GM23338 (cell line): ENCODE data around the gene OAS2. TPM values are rescaled to one million over a fixed set of nuclear protein-coding genes. Genes with fewer than 3 reads are reported as not detected.
A peak's percentile ranks its signal among the peaks of the same experiment; 100 is the strongest.

ENCODE experiments used
- ATAC-seq: fragments of 200-7000 bp; cut with Tn5 transposase; 3 replicates; pipeline ENCODE4 v1.9.1; 2020
- DNase-seq: peaks from one replicate; pipeline ENCODE4 v3.0.0-alpha.2; 2015; ENCODE audit warnings: low spot score
- H2AFZ ChIP-seq: fragments of 200-600 bp; sonication (generic); 2 replicates; pipeline ENCODE4 v1.8.0; 2016; ENCODE audit warnings: antibody characterized with exemption, mild to moderate bottlenecking, moderate library complexity
- H3F3A ChIP-seq: fragments of 200-600 bp; sonication (generic); replicated peaks from 2 replicates; pipeline ENCODE4 v1.8.0; 2017; ENCODE audit warnings: antibody characterized with exemption, mixed run types, low read depth
- H3K27ac ChIP-seq: fragments of 200-600 bp; sonication (generic); 2 replicates; pipeline ENCODE4 v1.6.1; 2016; ENCODE audit warnings: low read depth
- H3K27me3 ChIP-seq: fragments of 200-600 bp; sonication (generic); 2 replicates; pipeline ENCODE4 v1.8.0; 2016; ENCODE audit warnings: mild to moderate bottlenecking, mixed run types, moderate library complexity; ENCODE audit not compliant: insufficient read depth
- H3K36me3 ChIP-seq: fragments of 200-600 bp; sonication (generic); 2 replicates; pipeline ENCODE4 v1.8.0; 2016; ENCODE audit warnings: mild to moderate bottlenecking; ENCODE audit not compliant: insufficient read depth
- H3K4me1 ChIP-seq: fragments of 200-600 bp; sonication (generic); 2 replicates; pipeline ENCODE4 v1.8.0; 2016; ENCODE audit warnings: mild to moderate bottlenecking, moderate library complexity; ENCODE audit not compliant: insufficient read depth
- H3K4me2 ChIP-seq: fragments of 200-600 bp; sonication (generic); 2 replicates; pipeline ENCODE4 v1.7.1; 2017; ENCODE audit warnings: mixed run types
- H3K4me3 ChIP-seq: fragments of 200-600 bp; sonication (generic); 2 replicates; pipeline ENCODE4 v1.6.1; 2016; ENCODE audit warnings: mixed run types
- H3K79me2 ChIP-seq: fragments of 200-600 bp; sonication (generic); replicated peaks from 2 replicates; pipeline ENCODE4 v1.8.0; 2017; ENCODE audit warnings: mild to moderate bottlenecking; ENCODE audit not compliant: insufficient read depth
- H3K9me2 ChIP-seq: fragments of 200-600 bp; sonication (generic); 2 replicates; pipeline ENCODE4 v1.8.0; 2017; ENCODE audit not compliant: insufficient read depth
- H4K20me1 ChIP-seq: fragments of 200-600 bp; sonication (generic); replicated peaks from 2 replicates; pipeline ENCODE4 v1.8.0; 2017; ENCODE audit warnings: mild to moderate bottlenecking; ENCODE audit not compliant: insufficient read depth
- H3K27ac Mint-ChIP-seq: 2 replicates; pipeline ENCODE4 v1.8.0; 2020; ENCODE audit warnings: inconsistent platforms, mild to moderate bottlenecking, moderate library complexity, mixed read lengths
- H3K27me3 Mint-ChIP-seq: 3 replicates; pipeline ENCODE4 v1.8.0; 2022; ENCODE audit warnings: low read depth, mild to moderate bottlenecking, moderate library complexity, mixed read lengths, inconsistent platforms; ENCODE audit not compliant: insufficient read depth, poor library complexity
- H3K36me3 Mint-ChIP-seq: 3 replicates; pipeline ENCODE4 v1.8.0; 2021; ENCODE audit warnings: low read depth, mild to moderate bottlenecking, inconsistent platforms, moderate library complexity, mixed read lengths
- H3K4me1 Mint-ChIP-seq: 3 replicates; pipeline ENCODE4 v1.8.0; 2020; ENCODE audit warnings: mild to moderate bottlenecking, inconsistent platforms, mixed read lengths
- H3K4me3 Mint-ChIP-seq: 3 replicates; pipeline ENCODE4 v1.8.0; 2021; ENCODE audit warnings: moderate library complexity, mild to moderate bottlenecking, inconsistent platforms, mixed read lengths
- H3K9me3 Mint-ChIP-seq: 3 replicates; pipeline ENCODE4 v1.8.0; 2020; ENCODE audit warnings: moderate library complexity, mild to moderate bottlenecking, inconsistent platforms, mixed read lengths
- CREB1 ChIP-seq: fragments of 250-450 bp; sonication (Bioruptor Pico); IDR thresholded peaks from 2 replicates; pipeline ENCODE4 v1.5.0; 2020; ENCODE audit warnings: low read depth, mild to moderate bottlenecking, moderate library complexity
- EZH2 ChIP-seq: fragments of 200-600 bp; sonication (generic); IDR thresholded peaks from one replicate; pipeline ENCODE4 v1.8.0; 2017; ENCODE audit warnings: antibody characterized with exemption, mild to moderate bottlenecking, low read depth; ENCODE audit not compliant: unreplicated experiment
- EZH2phosphoT487 ChIP-seq: fragments of 200-600 bp; sonication (generic); IDR thresholded peaks from one replicate; pipeline ENCODE4 v1.8.1; 2018; ENCODE audit warnings: antibody characterized with exemption; ENCODE audit not compliant: unreplicated experiment
- JUNB ChIP-seq: IDR thresholded peaks from one replicate; pipeline ENCODE4 v1.6.1; 2016; ENCODE audit warnings: antibody characterized with exemption; ENCODE audit not compliant: unreplicated experiment
- NANOG ChIP-seq: IDR thresholded peaks from 2 replicates; pipeline ENCODE4 v1.6.1; 2016; ENCODE audit warnings: antibody characterized with exemption, borderline replicate concordance
- POLR2AphosphoS5 ChIP-seq: IDR thresholded peaks from 2 replicates; pipeline ENCODE4 v1.6.1; 2016; ENCODE audit warnings: antibody characterized with exemption, low read depth
- STAT1 ChIP-seq: IDR thresholded peaks from one replicate; pipeline ENCODE4 v1.6.1; 2016; ENCODE audit warnings: antibody characterized with exemption; ENCODE audit not compliant: unreplicated experiment
- ZNF114 ChIP-seq: fragments of 250-450 bp; sonication (Bioruptor Pico); IDR thresholded peaks from 2 replicates; pipeline ENCODE4 v1.5.0; 2020; ENCODE audit warnings: mild to moderate bottlenecking, moderate library complexity
- ZNF331 ChIP-seq: fragments of 250-450 bp; sonication (Bioruptor Pico); IDR thresholded peaks from 2 replicates; pipeline ENCODE4 v1.5.0; 2020; ENCODE audit warnings: low read depth, mild to moderate bottlenecking, moderate library complexity
- long read RNA-seq: library from polyadenylated mRNA; unstranded; transcript quantifications from one replicate; pipeline ENCODE4 v2.0.0, GENCODE V29; 2020; ENCODE audit not compliant: unreplicated experiment
- polyA plus RNA-seq: library from polyadenylated mRNA; unstranded; fragments of >200 nt; fragmentation: Nextera tagmentation; extraction: Ambion mirVana; gene quantifications from 2 replicates; pipeline ENCODE4 v1.2.1, GENCODE V29; 2016
- total RNA-seq: library from RNA; depleted of rRNA; stranded (reverse); fragments of >200 nt; shearing (Covaris generic); gene quantifications from 2 replicates; pipeline ENCODE4 v1.2.3, GENCODE V29; 2014; rRNA removed
- TF ChIP-seq, protein P1 (sequence below): IDR thresholded peaks from one replicate; pipeline ENCODE4 v1.6.1; 2018; ENCODE audit warnings: antibody characterized with exemption; ENCODE audit not compliant: unreplicated experiment
- TF ChIP-seq, protein P2 (sequence below): fragments of 250-450 bp; sonication (Bioruptor Pico); IDR thresholded peaks from 2 replicates; pipeline ENCODE4 v1.5.0; 2020; ENCODE audit warnings: mild to moderate bottlenecking, moderate library complexity
- TF ChIP-seq, protein P3 (sequence below), 2 experiments: fragments of 200-600 bp in 1 of 2; sonication (generic) in 1 of 2; conservative IDR thresholded peaks; 2 replicates each; pipeline versions ENCODE4 v1.5.1 to v1.6.1; 2016 to 2017; ENCODE audit warnings: antibody characterized with exemption in 2 of 2, low read depth in 2 of 2, mild to moderate bottlenecking in 2 of 2, moderate library complexity in 1 of 2

OAS2 gene, protein sequence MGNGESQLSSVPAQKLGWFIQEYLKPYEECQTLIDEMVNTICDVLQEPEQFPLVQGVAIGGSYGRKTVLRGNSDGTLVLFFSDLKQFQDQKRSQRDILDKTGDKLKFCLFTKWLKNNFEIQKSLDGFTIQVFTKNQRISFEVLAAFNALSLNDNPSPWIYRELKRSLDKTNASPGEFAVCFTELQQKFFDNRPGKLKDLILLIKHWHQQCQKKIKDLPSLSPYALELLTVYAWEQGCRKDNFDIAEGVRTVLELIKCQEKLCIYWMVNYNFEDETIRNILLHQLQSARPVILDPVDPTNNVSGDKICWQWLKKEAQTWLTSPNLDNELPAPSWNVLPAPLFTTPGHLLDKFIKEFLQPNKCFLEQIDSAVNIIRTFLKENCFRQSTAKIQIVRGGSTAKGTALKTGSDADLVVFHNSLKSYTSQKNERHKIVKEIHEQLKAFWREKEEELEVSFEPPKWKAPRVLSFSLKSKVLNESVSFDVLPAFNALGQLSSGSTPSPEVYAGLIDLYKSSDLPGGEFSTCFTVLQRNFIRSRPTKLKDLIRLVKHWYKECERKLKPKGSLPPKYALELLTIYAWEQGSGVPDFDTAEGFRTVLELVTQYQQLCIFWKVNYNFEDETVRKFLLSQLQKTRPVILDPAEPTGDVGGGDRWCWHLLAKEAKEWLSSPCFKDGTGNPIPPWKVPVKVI
- total RNA-seq (not detected in 2 replicates), polyA plus RNA-seq (0.10 TPM in 2 replicates)
- long read RNA-seq: 0 reads

DNA sequence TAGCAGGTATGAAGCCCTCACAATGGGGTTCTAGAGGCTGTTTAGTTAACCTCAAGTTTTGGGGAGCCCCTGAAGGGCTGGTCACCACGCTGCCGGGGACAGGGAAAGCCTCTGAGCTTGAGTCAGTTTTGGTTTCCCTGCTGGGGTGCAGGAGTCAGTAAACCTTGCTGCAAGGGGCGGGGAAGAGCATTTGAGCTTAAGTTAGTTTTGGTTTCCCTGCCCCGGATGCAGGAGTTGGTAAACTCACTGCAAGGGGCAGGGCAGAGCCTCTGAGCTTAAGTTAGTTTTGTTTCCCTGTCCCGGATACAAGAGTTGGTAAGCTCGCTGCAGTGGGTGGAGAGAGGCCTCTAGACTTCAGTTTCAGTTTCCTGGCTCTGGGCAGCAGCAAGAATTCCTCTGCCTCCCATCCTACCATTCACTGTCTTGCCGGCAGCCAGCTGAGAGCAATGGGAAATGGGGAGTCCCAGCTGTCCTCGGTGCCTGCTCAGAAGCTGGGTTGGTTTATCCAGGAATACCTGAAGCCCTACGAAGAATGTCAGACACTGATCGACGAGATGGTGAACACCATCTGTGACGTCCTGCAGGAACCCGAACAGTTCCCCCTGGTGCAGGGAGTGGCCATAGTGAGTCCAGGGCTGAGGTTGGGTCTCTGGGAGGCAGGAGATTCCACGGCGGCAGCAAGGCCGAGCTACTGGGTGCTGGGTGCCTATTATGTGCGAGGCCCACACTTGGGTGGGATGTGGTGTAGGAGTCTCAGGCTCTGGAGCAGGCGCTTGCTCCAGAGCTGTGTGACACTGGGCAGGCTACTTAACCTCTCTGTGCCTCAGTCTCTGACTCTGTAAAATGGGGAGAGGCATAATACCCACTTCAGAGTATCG lies at the start of gene OAS2:
Gene OAS2, plus strand, starts transcription at position 357 of the 878 bp plus-strand sequence. Its CDS starts 90 bp downstream, at position 447.
- peak; percentile 28 for DNase-seq
- Histone ChIP-seq H4K20me1 (no peaks in the 10 kb centered on the region), H3K79me2 (no peaks in the 10 kb centered on the region), H3K4me2 (no peak within 1 kb of the TSS), H3K4me3 (no peak within 1 kb of the TSS), H3F3A (no peaks in the 10 kb centered on the region), H3K9me2 (peaks cover 6% of the 10 kb centered on the region; the same call in 1 of the 2 replicates), H3K27me3 (no peaks in the 10 kb centered on the region), H3K27ac (no peak within 1 kb of the TSS), H3K4me1 (no peaks in the 10 kb centered on the region), H2AFZ (peak within 1 kb of the TSS; percentile 84), H3K36me3 (no peaks in the 10 kb centered on the region)
- H3K4me3 Mint-ChIP-seq: no peak within 1 kb of the TSS
- H3K27ac Mint-ChIP-seq: no peak within 1 kb of the TSS
- H3K9me3 Mint-ChIP-seq: no peaks in the 10 kb centered on the region
- H3K36me3 Mint-ChIP-seq: no peaks in the 10 kb centered on the region
- no peaks in the 10 kb centered on the region for H3K4me1 Mint-ChIP-seq
- peaks cover 3% of the 10 kb centered on the region for H3K27me3 Mint-ChIP-seq
- peak; percentile 73 for ATAC-seq
- TF ChIP-seq ZNF331 (CRISPR knock-in tag) (no peak), EZH2phosphoT487 (no peak), JUNB (no peak), EZH2 (no peak), STAT1 (no peak), POLR2AphosphoS5 (no peak), CREB1 (CRISPR knock-in tag) (no peak), ZNF114 (CRISPR knock-in tag) (no peak), NANOG (no peak)
- TF ChIP-seq, protein P1, sequence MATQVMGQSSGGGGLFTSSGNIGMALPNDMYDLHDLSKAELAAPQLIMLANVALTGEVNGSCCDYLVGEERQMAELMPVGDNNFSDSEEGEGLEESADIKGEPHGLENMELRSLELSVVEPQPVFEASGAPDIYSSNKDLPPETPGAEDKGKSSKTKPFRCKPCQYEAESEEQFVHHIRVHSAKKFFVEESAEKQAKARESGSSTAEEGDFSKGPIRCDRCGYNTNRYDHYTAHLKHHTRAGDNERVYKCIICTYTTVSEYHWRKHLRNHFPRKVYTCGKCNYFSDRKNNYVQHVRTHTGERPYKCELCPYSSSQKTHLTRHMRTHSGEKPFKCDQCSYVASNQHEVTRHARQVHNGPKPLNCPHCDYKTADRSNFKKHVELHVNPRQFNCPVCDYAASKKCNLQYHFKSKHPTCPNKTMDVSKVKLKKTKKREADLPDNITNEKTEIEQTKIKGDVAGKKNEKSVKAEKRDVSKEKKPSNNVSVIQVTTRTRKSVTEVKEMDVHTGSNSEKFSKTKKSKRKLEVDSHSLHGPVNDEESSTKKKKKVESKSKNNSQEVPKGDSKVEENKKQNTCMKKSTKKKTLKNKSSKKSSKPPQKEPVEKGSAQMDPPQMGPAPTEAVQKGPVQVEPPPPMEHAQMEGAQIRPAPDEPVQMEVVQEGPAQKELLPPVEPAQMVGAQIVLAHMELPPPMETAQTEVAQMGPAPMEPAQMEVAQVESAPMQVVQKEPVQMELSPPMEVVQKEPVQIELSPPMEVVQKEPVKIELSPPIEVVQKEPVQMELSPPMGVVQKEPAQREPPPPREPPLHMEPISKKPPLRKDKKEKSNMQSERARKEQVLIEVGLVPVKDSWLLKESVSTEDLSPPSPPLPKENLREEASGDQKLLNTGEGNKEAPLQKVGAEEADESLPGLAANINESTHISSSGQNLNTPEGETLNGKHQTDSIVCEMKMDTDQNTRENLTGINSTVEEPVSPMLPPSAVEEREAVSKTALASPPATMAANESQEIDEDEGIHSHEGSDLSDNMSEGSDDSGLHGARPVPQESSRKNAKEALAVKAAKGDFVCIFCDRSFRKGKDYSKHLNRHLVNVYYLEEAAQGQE: no peak
- TF ChIP-seq, protein P2, sequence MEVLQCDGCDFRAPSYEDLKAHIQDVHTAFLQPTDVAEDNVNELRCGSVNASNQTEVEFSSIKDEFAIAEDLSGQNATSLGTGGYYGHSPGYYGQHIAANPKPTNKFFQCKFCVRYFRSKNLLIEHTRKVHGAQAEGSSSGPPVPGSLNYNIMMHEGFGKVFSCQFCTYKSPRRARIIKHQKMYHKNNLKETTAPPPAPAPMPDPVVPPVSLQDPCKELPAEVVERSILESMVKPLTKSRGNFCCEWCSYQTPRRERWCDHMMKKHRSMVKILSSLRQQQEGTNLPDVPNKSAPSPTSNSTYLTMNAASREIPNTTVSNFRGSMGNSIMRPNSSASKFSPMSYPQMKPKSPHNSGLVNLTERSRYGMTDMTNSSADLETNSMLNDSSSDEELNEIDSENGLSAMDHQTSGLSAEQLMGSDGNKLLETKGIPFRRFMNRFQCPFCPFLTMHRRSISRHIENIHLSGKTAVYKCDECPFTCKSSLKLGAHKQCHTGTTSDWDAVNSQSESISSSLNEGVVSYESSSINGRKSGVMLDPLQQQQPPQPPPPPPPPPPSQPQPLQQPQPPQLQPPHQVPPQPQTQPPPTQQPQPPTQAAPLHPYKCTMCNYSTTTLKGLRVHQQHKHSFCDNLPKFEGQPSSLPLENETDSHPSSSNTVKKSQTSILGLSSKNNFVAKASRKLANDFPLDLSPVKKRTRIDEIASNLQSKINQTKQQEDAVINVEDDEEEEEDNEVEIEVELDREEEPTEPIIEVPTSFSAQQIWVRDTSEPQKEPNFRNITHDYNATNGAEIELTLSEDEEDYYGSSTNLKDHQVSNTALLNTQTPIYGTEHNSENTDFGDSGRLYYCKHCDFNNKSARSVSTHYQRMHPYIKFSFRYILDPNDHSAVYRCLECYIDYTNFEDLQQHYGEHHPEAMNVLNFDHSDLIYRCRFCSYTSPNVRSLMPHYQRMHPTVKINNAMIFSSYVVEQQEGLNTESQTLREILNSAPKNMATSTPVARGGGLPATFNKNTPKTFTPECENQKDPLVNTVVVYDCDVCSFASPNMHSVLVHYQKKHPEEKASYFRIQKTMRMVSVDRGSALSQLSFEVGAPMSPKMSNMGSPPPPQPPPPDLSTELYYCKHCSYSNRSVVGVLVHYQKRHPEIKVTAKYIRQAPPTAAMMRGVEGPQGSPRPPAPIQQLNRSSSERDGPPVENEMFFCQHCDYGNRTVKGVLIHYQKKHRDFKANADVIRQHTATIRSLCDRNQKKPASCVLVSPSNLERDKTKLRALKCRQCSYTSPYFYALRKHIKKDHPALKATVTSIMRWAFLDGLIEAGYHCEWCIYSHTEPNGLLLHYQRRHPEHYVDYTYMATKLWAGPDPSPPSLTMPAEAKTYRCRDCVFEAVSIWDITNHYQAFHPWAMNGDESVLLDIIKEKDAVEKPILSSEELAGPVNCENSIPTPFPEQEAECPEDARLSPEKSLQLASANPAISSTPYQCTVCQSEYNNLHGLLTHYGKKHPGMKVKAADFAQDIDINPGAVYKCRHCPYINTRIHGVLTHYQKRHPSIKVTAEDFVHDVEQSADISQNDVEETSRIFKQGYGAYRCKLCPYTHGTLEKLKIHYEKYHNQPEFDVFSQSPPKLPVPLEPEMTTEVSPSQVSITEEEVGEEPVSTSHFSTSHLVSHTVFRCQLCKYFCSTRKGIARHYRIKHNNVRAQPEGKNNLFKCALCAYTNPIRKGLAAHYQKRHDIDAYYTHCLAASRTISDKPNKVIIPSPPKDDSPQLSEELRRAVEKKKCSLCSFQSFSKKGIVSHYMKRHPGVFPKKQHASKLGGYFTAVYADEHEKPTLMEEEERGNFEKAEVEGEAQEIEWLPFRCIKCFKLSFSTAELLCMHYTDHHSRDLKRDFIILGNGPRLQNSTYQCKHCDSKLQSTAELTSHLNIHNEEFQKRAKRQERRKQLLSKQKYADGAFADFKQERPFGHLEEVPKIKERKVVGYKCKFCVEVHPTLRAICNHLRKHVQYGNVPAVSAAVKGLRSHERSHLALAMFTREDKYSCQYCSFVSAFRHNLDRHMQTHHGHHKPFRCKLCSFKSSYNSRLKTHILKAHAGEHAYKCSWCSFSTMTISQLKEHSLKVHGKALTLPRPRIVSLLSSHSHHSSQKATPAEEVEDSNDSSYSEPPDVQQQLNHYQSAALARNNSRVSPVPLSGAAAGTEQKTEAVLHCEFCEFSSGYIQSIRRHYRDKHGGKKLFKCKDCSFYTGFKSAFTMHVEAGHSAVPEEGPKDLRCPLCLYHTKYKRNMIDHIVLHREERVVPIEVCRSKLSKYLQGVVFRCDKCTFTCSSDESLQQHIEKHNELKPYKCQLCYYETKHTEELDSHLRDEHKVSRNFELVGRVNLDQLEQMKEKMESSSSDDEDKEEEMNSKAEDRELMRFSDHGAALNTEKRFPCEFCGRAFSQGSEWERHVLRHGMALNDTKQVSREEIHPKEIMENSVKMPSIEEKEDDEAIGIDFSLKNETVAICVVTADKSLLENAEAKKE: no peak
- TF ChIP-seq, protein P3, sequence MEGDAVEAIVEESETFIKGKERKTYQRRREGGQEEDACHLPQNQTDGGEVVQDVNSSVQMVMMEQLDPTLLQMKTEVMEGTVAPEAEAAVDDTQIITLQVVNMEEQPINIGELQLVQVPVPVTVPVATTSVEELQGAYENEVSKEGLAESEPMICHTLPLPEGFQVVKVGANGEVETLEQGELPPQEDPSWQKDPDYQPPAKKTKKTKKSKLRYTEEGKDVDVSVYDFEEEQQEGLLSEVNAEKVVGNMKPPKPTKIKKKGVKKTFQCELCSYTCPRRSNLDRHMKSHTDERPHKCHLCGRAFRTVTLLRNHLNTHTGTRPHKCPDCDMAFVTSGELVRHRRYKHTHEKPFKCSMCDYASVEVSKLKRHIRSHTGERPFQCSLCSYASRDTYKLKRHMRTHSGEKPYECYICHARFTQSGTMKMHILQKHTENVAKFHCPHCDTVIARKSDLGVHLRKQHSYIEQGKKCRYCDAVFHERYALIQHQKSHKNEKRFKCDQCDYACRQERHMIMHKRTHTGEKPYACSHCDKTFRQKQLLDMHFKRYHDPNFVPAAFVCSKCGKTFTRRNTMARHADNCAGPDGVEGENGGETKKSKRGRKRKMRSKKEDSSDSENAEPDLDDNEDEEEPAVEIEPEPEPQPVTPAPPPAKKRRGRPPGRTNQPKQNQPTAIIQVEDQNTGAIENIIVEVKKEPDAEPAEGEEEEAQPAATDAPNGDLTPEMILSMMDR (conservative IDR thresholded peaks at IDR 0.05; ENCODE audit: low read depth in 2 of 2): no peak
